ENCODE measurements around the gene LRRC51.

Gene LRRC51

DNA sequence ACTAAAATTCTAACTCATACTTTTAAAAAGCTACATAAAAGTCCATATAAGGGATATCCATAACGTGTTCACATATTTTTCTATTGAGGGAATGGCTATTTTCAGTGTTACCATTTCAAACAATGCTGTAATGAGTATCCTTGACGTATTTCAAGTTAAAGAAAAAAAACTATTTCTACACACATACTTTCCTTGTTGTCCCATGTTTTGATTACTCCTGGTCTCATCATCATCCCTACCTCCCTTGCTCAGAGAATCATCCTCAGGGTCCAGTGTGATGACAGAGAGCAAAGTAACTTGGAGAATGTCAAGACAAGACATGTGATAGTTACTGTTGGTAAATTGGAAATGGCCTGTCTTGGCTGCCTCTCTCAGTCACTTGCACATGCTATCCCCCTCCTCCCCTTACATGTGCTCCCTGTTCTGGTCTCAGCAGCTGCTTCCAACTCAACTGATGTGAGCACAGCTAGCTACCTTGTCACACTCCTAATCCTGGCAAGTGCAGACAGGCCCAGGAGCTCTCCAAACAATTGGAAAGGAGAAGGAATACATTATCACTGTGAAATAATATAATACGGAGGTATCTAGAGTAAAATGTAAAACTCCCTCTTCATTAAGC, 22.1 kb upstream of the LRRC51 start:
- TF ChIP-seq, protein P1, sequence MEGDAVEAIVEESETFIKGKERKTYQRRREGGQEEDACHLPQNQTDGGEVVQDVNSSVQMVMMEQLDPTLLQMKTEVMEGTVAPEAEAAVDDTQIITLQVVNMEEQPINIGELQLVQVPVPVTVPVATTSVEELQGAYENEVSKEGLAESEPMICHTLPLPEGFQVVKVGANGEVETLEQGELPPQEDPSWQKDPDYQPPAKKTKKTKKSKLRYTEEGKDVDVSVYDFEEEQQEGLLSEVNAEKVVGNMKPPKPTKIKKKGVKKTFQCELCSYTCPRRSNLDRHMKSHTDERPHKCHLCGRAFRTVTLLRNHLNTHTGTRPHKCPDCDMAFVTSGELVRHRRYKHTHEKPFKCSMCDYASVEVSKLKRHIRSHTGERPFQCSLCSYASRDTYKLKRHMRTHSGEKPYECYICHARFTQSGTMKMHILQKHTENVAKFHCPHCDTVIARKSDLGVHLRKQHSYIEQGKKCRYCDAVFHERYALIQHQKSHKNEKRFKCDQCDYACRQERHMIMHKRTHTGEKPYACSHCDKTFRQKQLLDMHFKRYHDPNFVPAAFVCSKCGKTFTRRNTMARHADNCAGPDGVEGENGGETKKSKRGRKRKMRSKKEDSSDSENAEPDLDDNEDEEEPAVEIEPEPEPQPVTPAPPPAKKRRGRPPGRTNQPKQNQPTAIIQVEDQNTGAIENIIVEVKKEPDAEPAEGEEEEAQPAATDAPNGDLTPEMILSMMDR (IDR thresholded peaks at IDR 0.05; ENCODE audit: low read depth, low read length, missing control alignments), result no peak
- no peak for DNase-seq (ENCODE audit: low read depth)
- no peak overlapping the region for H3K4me3 ChIP-seq (ENCODE audit: low read depth, low read length)

DNA sequence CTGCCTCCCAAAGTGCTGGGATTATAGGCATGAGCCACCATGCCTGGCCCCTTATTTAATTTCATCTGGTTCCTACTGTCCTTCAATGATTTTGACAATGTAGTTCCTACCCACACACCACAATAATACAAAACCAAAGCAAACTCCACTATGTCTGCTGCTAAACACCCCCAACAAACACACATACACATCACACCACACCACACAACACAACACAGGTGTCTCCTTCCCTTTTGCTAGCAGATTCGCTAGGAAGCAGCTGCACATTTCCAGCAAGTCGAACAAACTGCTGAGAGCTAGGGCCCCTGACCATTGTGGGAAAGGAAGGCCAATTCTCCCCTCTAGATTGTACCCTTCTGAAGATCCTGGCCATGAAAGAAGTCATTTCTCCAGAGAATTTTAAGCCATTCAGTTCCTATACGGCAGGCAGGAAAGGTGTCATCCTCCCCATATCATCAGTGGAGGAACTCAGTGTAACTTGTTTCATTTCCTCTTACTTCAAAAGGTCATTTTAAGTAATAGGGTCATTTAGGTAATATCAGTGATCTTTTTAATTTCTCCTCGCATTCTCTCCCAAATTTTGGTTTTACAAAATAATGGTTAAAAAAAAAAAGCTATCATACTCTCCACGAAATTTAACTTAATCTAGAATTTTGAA, 18.8 kb upstream of the LRRC51 start:
- TF ChIP-seq, protein P1 (IDR thresholded peaks at IDR 0.05; ENCODE audit: low read depth, low read length, missing control alignments), result no peak
- no peak for DNase-seq (ENCODE audit: low read depth)
- no peak overlapping the region for H3K4me3 ChIP-seq (ENCODE audit: low read depth, low read length)

GRCh38 chr11:72066855-72067254, 13.8 kb upstream of the LRRC51 start:
- DNase-seq (ENCODE audit: low read depth), result no peak
- no peak overlapping the region for H3K4me3 ChIP-seq (ENCODE audit: low read depth, low read length)
- TF ChIP-seq, protein P1 (IDR thresholded peaks at IDR 0.05; ENCODE audit: low read depth, low read length, missing control alignments), result no peak

DNA sequence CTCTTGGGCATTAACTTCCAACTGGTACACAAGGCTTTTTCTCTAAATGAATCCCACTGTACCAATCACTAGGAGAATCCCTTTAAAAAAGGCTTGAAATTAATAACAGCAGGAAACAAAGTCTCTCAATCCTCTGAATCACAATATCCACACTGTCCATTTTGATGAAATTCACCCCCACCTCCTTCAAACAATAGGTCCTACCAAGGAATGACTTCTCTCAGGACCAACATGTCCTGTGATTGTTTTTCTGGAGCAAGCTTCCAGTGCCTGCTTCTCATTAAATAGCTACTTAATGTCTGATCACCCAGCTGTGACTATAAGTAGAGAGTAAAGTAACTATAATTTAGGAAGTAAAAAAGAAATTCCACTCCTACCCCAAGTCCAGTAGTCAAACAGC, 13.4 kb upstream of the LRRC51 start:
- DNase-seq (ENCODE audit: low read depth), result no peak
- TF ChIP-seq, protein P1 (IDR thresholded peaks at IDR 0.05; ENCODE audit: low read depth, low read length, missing control alignments), result no peak
- H3K4me3 ChIP-seq (ENCODE audit: low read depth, low read length), result no peak overlapping the region

- TF ChIP-seq, protein P1 (IDR thresholded peaks at IDR 0.05; ENCODE audit: low read depth, low read length, missing control alignments), result no peak
- DNase-seq (ENCODE audit: low read depth), result no peak
- no peak overlapping the region for H3K4me3 ChIP-seq (ENCODE audit: low read depth, low read length)
Measured at GRCh38 chr11:72067676-72068075, 13.0 kb upstream of the LRRC51 start.

DNA sequence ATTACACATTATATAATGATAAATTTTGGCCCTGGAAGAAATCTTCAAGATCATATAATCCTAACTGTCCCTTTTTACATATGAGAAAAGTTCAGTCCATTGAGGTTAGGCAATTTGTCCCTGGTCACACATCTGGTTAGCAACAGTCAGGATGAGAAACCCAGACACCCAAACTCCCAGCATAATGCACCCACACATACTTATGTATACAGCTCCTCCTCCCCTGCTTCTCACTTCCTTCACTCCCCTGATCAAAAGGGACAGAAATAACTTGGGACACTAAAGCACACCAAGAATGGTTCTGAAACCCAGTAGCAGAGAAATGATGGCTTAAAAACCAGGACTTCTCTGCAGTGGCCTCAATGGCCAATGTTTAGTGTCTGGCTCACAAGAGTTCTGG, 11.4 kb upstream of the LRRC51 start:
- no peak for DNase-seq (ENCODE audit: low read depth)
- H3K4me3 ChIP-seq (ENCODE audit: low read depth, low read length), result peak overlapping the region; percentile 17; the same call in 1 of the 2 replicates
- TF ChIP-seq, protein P1 (IDR thresholded peaks at IDR 0.05; ENCODE audit: low read depth, low read length, missing control alignments), result no peak

DNA sequence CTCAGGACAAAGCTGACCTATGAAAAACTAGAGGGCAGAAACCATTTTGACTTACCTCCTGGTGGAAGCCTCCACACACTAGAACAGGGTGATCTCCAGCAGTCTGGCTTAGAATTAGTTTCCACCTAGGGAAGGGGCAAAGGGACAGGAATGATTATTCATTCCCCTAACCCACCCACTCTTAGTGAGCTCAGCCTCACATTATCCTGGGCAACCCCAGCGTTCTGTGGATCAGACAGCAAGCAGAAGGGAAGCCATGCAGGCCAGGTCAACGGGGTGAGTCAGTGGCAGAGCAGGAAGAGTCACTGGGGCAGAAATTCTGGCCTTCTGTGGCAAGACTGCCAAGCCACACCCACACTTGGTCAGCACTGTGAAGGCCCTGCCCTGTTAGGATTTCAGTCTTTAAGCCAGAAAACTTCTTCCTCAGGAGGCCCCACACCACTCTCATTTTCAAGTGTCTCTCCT, 10.8 kb upstream of the LRRC51 start:
- no peak for DNase-seq (ENCODE audit: low read depth)
- TF ChIP-seq, protein P1 (IDR thresholded peaks at IDR 0.05; ENCODE audit: low read depth, low read length, missing control alignments), result no peak
- H3K4me3 ChIP-seq (ENCODE audit: low read depth, low read length), result peak overlapping the region; percentile 17
